Measurements from ENCODE around the gene TBCK. TPM values are rescaled to one million over a fixed set of nuclear protein-coding genes. Genes with fewer than 3 reads are reported as not detected.
A peak's percentile ranks its signal among the peaks of the same experiment; 100 is the strongest.

TBCK gene
- total and polyA plus RNA-seq, 2 of the 13 experiments (the other 11 are each of a cell fraction or from before 2014, with no cell fraction given): 51.0 to 62.4 TPM

GRCh38 chr4:106238820-106239420, 77.1 kb downstream of the TBCK start (continued):
- TF ChIP-seq RAD21 (CRISPR knock-in tag; IDR thresholded peaks at IDR 0.05) (peak; percentile 45; the same call in 1 of the 2 replicates), HMGXB4 (CRISPR knock-in tag; IDR thresholded peaks at IDR 0.05; ENCODE audit: borderline replicate concordance in 1 of 2, low read depth in 1 of 2) (peak in 1 of 2 experiments; percentile 54; a peak in 1 of 4 replicates), IKZF5 (CRISPR knock-in tag; IDR thresholded peaks at IDR 0.05) (0 out of 2 replicates have a peak, but pooled peaks have one; percentile 31), GATAD2A (CRISPR knock-in tag; IDR thresholded peaks at IDR 0.05) (peak; percentile 49), ZBTB3 (CRISPR knock-in tag; IDR thresholded peaks at IDR 0.05; ENCODE audit: borderline replicate concordance, low read depth) (no peak), HES4 (CRISPR knock-in tag; IDR thresholded peaks at IDR 0.05; ENCODE audit: borderline replicate concordance) (no peak), HOXA5 (CRISPR knock-in tag; IDR thresholded peaks at IDR 0.05) (no peak), ZBTB25 (CRISPR knock-in tag; IDR thresholded peaks at IDR 0.05) (no peak), KAT8 (CRISPR knock-in tag; IDR thresholded peaks at IDR 0.05) (peak; percentile 33; the same call in 1 of the 2 replicates), SAP130 (CRISPR knock-in tag; IDR thresholded peaks at IDR 0.05; ENCODE audit: low read depth) (peak; percentile 6; the same call in 1 of the 2 replicates), ZNF142 (CRISPR knock-in tag; IDR thresholded peaks at IDR 0.05) (no peak), SMYD3 (CRISPR knock-in tag; IDR thresholded peaks at IDR 0.05) (no peak), POGZ (CRISPR knock-in tag; IDR thresholded peaks at IDR 0.05) (peak; percentile 60), STAG1 (CRISPR knock-in tag; IDR thresholded peaks at IDR 0.05) (peak; percentile 58), CTCF (CRISPR knock-in tag; IDR thresholded peaks at IDR 0.05) (peak; percentile 68)
